H1 (cell line): ENCODE measurements around the gene PSMD5. TPM values are rescaled to one million over a fixed set of nuclear protein-coding genes. Genes with fewer than 3 reads are reported as not detected.

Source experiments
- ASH2L ChIP-seq: fragments of 200-600, 300-600 bp; sonication (generic); IDR thresholded peaks from one replicate; pipeline ENCODE4 v1.7.1; 2017; ENCODE audit warnings: low read length
- ATF2 ChIP-seq: IDR thresholded peaks from 2 replicates; pipeline ENCODE4 v1.6.1; 2012; ENCODE audit warnings: low read length, inconsistent platforms
- POLR2AphosphoS5 ChIP-seq: IDR thresholded peaks from 2 replicates; pipeline ENCODE4 v1.6.1; 2011; ENCODE audit warnings: low read depth, low read length
- SIX5 ChIP-seq: IDR thresholded peaks from 2 replicates; pipeline ENCODE4 v1.6.1; 2011; ENCODE audit warnings: mild to moderate bottlenecking, low read depth, low read length
- polyA plus RNA-seq, 7 experiments: library from polyadenylated mRNA; depleted of rRNA in 3 of 7; stranded (reverse) in 5 of 7; unstranded in 2 of 7; fragments of >200 nt in 5 of 7; fragments of 200-250 nt in 2 of 7; gene quantifications; 1 replicate in 5 of 7; 2 replicates in 1 of 7; 4 replicates in 1 of 7; pipeline versions ENCODE4 v1.2.1 to v1.2.3, GENCODE V29; 2011 to 2013; ENCODE audit warnings: missing spikeins in 2 of 7, mixed read lengths in 2 of 7
- total RNA-seq: library from RNA; stranded (reverse); fragmentation: NEBNext Ultra II Directional; extraction: Animal tissue kit (Norgen Biotek cat#: 25700); gene quantifications from 2 replicates; pipeline ENCODE4 v1.2.1, GENCODE V29; 2021

PSMD5 gene
- total and polyA plus RNA-seq, 2 of the 8 experiments (the other 6 are each of a cell fraction or from before 2014, with no cell fraction given): 19.2 to 30.5 TPM

GRCh38 chr9:120846251-120846889 is 3.6 kb upstream of the PSMD5 start (continued):
- TF ChIP-seq ATF2 (no peak), ASH2L (no peak), SIX5 (no peak), POLR2AphosphoS5 (no peak)
